Measurements from ENCODE around the gene ACTR2.
"Not testable (repeated sequence)": the region's sequence is repeated elsewhere in the genome, so short reads cannot be mapped to it uniquely, and the experiment has no call there.

The ACTR2 gene

DNA sequence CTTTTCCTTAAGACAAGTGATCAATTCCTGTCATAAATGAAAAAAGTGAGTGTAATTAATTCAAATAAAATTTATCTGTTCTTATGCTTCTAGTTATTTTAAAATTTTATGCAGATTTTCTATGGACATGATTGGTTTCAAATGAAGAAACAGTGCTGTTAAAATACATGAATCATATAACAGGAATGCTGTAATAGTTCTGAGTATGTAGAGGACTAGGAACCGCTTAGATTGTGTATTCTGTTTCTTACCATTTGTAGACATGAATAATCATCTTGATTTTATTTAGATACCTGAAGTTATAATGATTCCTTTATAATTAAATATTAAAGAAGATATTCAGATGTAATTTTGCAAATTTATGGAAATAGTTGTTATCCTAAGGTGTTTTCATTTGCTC is 3.5 kb downstream of the ACTR2 start:
- DNase-seq (ENCODE audit: low spot score): no peak

DNA sequence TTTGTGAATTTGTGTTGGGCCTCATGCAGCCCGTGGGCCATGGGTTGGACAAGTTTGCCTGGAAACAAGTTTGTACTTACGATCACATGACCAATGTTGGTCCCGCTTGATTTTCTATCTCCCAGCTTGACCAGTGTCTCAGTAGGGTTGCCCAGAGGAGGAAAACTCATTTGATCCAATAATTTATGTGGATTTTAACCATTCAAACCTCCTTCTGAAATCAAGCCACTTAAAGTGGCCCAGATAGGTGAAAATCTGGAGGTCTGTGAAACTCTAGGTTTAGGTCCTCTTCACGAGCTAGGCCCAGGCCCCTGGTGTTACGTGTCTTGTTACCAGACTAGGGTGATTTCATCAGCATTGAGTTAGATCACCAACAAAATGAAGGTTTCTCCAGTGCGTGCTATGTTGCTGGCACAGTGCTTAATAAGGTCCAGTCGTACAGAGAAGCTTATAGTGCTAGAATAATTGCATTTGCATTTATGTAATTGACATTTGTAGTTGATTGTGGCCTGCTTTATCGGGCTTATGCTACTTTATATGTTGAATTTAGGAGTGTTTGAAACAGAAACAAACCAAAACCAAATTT is 4.4 kb downstream of the ACTR2 start:
- DNase-seq (ENCODE audit: low spot score): no peak

DNA sequence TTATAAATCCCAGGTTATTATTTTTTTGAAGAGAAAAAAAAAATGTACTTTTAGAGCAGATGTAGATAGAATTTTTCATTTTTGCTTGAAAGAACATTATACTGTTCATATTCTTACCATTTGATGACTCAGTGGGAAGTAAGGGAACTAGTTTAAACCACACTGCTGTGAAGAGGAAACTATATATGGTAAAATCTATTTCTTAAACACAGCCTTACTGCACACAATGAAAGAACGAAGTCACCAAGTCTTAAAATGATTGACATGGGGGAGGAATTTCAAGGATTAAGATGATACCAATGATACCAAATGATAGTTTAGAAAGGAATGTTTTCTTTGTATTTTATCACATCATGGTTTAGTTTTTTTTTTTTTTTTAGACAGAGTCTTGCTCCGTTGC is 5.0 kb downstream of the ACTR2 start:
- DNase-seq (ENCODE audit: low spot score): no peak

DNA sequence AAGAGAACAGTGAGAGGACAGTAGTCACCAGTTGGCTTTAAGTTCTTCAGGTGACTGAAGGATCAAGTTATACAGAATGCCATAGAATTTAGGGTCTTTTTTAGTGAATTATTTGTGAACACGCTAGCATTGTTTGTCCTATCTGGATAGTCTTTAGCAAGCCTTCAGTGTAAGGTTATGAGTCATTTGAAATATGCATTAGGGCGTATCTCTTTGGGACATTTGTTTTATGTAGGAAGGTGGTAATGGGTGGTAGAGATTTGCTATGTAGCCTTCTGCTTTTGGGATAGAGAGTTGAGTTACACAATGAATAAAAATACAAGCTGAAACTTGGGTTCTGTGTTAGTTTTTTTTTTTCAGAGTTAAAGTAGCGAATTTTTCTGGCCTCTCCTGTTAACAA is 13.0 kb downstream of the ACTR2 start:
- no peak for DNase-seq (ENCODE audit: low spot score)

DNA sequence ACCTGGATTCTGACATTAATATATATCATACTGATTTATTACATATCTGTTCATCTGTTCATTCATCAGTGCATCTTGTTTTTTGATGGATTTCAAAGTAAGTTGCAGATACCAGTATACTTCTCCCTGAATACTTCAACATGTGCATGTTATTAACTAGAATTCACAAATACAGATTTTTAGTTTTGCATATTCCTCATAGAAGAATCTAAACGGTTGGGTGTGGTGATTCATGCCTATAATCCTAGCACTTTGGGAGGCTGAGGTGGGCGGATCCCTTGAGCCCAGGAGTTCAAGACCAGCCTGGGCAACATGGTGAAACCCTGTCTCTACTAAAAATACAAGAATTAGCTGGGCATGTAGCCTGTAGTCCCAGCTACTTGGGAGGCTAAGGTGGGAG is 16.8 kb downstream of the ACTR2 start:
- not testable (repeated sequence) for DNase-seq (ENCODE audit: low spot score)

DNA sequence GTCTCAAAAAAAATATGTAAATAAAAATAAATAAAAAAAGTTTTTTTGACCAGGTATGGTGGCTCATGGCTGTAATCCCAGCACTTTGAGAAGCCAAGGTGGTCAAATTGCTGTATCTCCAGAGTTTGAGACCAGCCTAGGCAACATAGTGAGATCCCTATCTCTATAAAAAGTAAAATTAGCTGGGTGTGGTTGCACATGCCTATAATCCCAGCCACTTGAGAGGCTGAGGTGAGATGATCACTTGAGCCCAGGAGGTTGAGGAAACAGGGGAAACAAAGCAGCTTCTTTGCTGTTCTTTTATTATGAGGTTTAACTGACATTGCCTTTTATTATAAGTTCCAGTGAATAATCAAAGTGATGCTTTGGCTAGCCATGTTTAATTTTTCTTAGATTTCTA is 25.0 kb downstream of the ACTR2 start:
- DNase-seq (ENCODE audit: low spot score): no peak

DNA sequence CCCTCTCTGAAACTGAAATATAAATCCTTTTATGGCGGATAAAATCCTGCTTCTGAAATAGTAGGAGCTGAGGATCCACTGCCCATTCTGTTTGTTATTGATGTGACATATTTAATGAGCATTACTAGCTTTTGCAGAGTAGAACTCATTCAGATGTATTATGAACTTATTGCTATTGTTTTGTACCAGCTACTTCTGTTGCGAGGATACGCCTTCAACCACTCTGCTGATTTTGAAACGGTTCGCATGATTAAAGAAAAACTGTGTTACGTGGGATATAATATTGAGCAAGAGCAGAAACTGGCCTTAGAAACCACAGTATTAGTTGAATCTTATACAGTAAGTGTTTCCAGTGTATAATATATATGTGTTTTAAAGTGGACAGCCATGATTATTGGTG is 27.7 kb downstream of the ACTR2 start:
- no peak for DNase-seq (ENCODE audit: low spot score)

DNA sequence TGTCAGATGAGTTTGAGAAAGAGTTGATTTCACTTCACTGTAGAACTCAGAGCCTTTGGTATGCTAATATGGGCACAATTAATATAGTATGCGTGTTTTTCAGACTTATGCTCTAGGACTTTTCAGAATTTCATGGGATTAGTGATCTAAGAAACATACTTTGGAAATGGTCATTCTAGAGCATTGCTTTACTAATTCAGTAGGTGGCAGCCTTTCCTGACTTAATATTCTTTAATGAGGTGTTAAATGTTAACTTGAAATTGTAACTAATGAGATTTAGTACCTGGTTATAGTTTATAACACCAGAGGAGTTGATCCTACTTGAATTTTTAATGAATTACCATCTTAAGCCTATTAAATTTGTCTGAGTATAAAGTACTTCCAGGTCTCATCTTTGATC is 28.4 kb downstream of the ACTR2 start:
- peak; percentile 28 for DNase-seq (ENCODE audit: low spot score)

DNA sequence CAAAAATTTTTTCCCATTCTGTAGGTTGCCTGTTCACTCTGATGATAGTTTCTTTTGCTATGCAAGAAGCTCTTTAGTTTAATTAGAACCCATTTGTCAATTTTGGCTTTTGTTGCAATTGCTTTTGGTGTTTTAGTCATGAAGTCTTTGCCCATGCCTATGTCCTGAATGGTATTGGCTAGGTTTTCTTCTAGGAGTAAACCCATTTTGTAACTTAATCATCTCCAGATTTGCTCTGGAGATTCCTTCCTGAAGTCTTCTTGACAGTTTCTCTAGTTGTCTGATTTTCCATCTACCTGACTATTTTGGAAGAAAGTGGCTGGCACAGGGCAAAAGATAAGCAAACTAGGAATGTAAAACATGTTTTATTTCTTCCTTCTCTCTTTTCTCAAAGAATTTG is 30.2 kb downstream of the ACTR2 start:
- not testable (repeated sequence) for DNase-seq (ENCODE audit: low spot score)

DNA sequence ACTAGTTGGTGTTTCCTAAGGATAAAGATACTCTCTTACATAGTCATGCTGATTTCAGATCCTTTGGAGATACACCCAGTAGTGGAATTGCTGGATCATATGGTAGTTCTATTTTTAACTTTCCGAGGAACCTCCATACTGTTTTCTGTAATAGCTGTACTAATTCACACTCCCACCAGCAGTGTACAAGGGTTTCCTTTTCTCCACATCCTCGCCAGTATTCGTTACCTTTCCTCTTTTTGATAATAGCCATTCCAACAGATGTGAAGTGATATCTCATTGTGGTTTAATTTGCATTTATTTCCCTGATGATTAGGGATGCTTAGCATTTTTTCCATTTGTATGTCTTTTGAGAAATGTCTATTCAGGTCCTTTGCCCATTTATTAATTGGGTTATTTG is 34.0 kb downstream of the ACTR2 start:
- DNase-seq (ENCODE audit: low spot score): no peak

DNA sequence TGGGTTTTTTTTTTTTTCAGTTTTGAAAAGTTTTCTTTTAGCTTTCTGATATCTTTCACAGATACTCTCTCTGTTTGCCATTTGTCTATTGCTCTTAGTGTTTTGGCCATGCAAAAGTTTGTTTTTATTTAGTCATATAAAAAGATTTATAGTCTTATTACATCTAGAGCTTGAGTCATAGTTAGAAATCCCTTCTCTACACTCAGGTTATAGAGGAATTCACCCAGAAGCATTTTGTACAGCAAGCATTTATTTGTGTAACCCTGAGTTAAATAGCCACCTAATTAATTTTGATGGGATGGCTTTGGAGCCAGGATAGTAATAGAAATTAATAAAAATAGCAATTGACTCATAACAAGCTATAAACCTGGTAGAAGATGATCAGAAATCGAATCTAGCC is 35.6 kb downstream of the ACTR2 start:
- no peak for DNase-seq (ENCODE audit: low spot score)

DNA sequence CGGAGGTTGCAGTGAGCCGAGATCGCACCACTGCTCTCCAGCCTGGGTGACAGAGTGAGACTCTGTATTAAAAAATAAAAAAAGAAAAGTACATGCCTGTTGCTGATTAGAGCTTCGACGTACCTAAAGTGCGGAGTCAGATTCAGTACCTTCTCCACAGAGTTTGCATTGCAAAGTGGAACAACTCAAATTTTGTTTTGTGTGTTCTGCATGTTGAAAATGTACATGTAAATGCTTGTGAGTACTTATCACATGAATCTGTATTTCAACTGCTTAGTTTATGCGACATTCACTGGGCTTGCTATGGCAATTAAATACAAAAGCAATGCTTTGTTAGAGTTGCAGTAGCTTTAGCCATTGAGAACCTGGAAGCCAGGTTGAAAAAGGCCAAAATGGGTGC is 36.4 kb downstream of the ACTR2 start:
- DNase-seq (ENCODE audit: low spot score): no peak

DNA sequence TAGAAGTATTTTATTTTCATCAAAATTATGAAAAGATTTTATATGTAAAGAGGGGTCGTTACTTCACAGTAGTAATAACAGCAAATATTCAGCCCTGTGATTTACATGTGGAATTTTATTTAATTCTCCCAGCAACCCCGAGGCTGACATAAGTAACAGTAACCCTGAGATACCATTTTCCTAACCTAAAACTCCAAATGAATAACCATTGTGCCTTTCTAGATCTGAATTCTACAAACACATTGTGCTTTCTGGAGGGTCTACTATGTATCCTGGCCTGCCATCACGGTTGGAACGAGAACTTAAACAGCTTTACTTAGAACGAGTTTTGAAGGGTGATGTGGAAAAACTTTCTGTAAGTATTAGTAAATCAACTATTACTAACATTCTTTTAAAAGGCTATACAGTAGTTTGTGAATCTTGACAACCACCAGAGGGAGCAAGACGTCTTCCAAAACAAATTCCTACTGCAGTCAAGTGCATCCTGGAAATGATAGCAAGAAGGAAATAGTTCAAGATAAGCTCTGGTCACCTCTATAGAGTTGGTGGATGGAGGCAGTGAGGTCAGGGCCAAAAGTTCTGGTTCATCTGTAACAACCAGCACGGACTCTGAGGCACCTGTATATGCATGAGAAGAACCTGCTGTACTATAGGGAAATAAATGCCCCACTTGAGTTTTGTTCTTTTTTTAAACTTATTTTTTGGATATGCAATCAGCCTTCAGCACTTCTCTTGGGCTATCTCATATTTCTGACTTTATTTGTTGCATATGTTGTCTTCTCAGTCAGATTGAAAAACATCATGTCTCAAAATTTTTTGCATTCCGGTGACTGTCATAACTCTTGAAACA is 37.4 kb downstream of the ACTR2 start:
- peak; percentile 68 for DNase-seq (ENCODE audit: low spot score)

DNA sequence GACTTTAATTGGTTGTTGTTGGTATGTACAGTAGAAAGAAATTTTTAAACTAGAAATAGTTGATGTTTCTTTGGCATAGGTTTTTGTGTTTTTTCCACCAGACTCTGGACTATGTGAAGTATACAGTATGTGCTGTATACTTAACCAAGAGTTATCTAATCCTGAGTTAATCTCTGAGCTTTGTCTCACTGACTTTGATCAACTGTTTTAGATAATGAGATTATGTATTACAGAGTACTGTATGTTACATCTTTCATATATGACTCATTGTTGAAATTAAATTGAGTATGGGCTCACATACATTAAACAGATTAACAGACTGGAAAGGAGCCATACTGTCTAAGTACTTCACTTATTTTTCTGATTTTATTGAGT is 38.0 kb downstream of the ACTR2 start:
- no peak for DNase-seq (ENCODE audit: low spot score)

DNA sequence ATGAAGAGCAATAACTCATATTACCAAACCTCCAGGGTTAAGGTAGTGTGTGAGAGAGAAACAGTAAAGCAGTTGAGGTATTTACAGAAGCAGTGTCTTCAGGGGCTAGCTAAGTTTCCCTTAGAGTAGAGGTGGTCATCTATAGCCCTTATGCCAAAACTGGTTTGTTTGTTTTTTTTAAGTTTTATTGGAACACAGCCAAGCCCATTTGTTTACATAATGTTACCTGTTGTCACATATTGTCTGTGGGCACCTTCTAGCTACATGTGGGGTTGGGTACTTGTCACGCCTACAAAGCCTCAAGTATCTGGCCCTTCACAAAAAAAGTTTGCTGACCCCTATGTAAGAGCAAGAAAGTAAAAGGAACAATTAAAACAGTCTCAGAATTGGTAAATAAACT is 39.4 kb downstream of the ACTR2 start:
- no peak for DNase-seq (ENCODE audit: low spot score)

DNA sequence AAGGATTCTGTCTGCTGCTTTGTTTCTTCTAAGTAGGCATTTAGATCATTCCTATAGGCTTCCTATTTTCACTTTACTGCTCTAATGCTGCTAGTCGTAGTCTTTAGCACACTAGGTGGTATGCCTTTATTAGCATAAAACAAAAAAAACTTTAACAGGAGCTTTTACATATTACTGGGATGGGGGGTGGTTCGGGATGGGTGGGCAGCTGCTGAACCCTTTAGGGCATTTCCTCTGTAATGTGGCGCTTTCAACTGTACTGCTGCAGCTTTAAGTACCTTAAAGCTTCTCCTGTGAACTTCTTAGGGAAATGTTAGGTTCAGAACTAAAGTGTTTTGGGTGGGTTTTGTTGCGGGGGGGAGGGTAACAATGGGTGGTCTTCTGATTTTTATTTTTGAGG is 41.3 kb downstream of the ACTR2 start:
- no peak for DNase-seq (ENCODE audit: low spot score)

DNA sequence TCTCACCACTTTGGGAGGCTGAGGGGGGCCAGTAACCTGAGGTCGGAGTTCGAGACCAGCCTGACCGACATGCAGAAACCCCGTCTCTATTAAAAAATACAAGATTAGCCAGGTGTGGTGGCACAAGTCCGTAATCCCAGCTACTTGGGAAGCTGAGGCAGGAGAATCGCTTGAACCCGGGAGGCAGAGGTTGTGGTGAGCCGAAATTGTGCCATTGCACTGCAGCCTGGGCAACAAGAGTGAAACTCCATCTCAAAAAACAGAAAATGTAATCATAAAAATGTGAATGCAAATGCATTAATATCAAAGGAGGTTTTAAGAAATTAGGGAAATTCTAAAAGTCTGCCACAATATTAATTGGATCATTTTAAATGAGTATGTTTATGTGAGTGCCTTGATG is 45.7 kb downstream of the ACTR2 start:
- DNase-seq (ENCODE audit: low spot score): no peak

DNA sequence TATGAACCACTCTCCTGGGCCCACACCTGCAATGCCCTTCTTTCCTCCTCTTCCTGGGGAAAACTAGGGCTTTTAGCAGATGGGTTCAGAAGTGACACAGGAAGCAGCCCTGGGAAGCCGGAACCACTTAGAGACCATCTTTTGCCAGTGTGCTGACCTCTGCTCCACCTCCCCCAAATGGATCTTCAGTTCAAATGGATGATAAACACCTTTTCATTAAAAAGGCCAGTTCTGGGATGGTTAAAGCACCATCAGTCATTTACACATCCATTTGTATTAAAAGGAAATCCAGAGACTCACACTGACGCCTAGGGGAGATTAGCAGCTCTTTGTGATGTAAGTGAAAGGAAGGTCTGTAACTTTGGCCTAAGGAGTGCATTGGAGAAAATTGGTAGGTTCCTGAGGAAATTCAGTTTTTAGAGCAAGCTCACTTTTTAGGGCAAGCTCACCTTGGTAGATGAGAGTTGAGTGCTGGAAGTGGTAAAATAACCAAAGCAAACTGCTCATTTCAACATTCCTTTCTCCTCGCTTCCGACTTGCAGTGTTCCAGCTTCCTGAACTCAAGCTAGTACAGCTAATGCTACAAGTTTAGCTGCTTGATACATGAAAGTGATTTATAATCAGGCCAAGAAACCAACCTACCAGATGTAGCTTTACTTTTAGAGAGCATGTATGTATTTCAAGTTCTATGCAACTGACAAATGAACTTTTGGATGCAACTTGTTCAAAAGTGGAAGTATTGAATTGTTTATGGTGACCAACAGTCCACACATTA is 47.7 kb downstream of the ACTR2 start:
- DNase-seq (ENCODE audit: low spot score): no peak

DNA sequence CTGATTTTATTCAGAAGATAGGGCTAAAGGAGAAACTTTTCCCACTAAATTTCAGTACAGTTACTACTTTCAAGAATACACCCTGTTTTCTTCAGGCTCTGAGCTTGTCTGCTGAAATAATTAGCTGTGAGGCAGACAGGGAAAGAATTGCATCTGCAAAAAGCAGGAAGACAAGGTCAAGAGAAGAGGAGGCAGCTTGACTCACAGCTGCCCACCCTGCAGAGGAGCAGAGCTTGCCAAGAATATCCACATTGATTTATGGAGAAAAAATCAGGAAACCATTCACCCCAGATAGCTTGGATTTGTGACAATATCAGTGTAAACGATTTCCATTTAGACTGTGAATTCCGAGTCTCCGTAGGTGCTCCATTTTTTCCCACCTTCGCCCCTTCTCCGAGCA is 49.0 kb downstream of the ACTR2 start:
- DNase-seq (ENCODE audit: low spot score): no peak

DNA sequence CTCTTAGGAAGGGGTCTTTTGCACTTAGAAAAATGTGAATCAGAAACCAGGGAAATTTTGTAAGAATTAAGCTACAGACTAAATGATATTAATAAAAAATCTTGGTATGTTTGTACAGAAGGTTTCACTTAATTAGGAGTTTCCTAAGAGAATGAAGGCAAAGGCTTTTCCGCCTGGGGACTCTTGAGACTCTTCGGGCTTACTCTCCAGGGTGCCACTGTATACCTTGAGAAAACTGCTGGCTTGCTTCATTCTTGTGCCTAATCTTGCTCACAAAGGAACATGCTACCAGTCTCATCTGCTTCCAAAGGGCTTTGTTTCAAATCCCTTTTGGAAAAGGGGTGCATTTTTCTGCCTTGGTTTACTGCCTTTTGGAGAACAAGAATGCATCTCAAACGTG is 49.5 kb downstream of the ACTR2 start:
- no peak for DNase-seq (ENCODE audit: low spot score)

DNA sequence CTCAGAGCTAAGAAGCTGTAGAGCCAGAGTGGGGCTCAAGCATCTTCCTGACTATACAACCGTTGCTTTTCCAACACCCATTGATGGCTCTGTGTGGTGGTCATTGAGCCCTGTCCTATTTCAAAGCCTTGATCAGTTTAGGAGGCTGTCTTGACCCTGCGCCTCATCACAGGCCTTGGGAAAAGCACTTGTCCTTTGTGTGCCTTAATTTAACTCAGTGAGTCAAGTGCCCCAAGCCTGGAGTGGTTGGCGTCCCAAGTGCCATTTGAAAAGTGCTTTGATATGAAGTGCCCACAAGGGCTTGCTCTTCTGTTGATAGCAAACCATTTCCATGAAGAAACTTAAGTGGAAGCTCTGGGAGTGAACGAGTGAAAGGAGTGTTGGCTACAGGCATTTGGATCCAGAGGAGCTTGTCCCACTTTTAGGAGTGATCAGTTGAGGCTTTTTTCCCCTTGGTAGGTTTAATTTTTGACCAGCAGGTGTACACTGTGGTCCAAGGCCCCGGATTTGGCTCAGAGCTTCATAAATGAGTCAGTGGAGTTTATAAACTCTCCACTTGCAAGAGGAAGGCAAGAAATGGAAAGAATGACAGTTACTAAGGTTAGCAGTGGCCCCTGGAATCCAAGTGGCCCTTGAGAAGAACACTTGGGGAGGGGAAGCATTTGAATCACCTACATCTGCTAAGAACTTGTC is 50.3 kb downstream of the ACTR2 start:
- no peak for DNase-seq (ENCODE audit: low spot score)

DNA sequence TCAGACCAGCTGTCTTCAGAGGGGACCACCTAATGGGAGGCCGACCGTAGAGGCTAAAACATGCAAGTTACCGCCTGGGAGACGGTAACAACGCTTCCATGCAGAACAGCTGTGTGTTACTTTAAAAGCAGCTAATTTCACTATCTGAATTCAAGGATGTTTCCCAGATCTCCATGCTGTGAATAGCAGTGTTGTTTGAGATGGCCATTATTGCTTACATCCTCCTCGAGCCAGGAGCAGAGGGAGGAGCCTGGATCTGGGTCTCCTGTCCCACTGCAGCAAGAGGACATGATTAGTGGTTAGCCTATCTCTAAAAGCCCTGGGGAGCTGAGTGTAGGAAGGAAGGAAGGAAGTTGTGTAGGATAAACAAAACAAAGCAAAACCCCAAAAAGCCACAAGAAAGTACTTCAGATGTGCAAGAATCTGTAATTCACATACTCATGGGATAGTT is 50.9 kb downstream of the ACTR2 start:
- DNase-seq (ENCODE audit: low spot score): no peak

DNA sequence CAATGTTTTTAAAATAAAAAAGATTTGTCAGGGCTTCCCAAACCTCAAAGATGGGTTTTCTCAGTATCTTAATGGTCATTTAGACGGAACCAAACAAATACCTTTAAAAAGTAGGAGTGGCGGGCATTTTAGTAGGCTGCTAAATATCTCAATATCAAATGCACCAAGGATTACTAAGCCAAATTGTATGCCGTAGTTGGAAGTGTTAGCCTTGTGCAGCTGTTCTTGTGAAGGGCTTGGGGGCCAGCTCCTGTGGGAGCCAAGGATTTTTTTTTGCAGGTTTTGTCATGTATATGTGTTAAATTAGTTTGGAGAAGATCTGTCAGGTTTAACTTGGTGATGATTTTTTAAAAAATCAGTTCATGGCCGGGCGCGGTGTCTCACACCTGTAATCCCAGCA is 52.1 kb downstream of the ACTR2 start:
- DNase-seq (ENCODE audit: low spot score): no peak

Data from NAMALWA (cell line).